ES-I3 (cell line): Measurements from ENCODE around the gene POLL.

Experiments
- H3K36me3 ChIP-seq: 2 replicates; pipeline ENCODE4 v1.6.1; 2013; ENCODE audit warnings: mild to moderate bottlenecking, low read length, control low read depth, moderate library complexity; ENCODE audit not compliant: insufficient read depth
- H3K4me1 ChIP-seq: 2 replicates; pipeline ENCODE4 v1.6.1; 2013; ENCODE audit warnings: mild to moderate bottlenecking, control low read depth, low read length; ENCODE audit not compliant: insufficient read depth
- H3K9ac ChIP-seq: 2 replicates; pipeline ENCODE4 v1.6.1; 2013; ENCODE audit warnings: low read depth, mild to moderate bottlenecking, low read length, moderate library complexity
- H3K9me3 ChIP-seq: 2 replicates; pipeline ENCODE4 v1.6.1; 2013; ENCODE audit warnings: mild to moderate bottlenecking, low read length, moderate library complexity; ENCODE audit not compliant: control insufficient read depth, insufficient read depth

The POLL gene

GRCh38 chr10:101573885-101574753 lies 13.9 kb downstream of the POLL start:
- Histone ChIP-seq H3K4me1 (0 out of 2 replicates have a peak, but pooled peaks cover 4% of the 10 kb centered on the region), H3K9ac (no peak overlapping the region), H3K36me3 (no peaks in the 10 kb centered on the region; the same call in 1 of the 2 replicates), H3K9me3 (no peaks in the 10 kb centered on the region)

- Histone ChIP-seq H3K36me3 (no peaks in the 10 kb centered on the region; the same call in 1 of the 2 replicates), H3K9ac (no peak overlapping the region), H3K9me3 (no peaks in the 10 kb centered on the region), H3K4me1 (0 out of 2 replicates have a peak, but pooled peaks cover 4% of the 10 kb centered on the region)
These were observed 15.3 kb downstream of the POLL start for GRCh38 chr10:101572785-101573184.

- no peaks in the 10 kb centered on the region; the same call in 1 of the 2 replicates for H3K36me3 ChIP-seq
- 0 out of 2 replicates have a peak, but pooled peaks cover 4% of the 10 kb centered on the region for H3K4me1 ChIP-seq
- no peak overlapping the region for H3K9ac ChIP-seq
These were observed 15.9 kb downstream of the POLL start for GRCh38 chr10:101572126-101572525.

GRCh38 chr10:101571271-101571925 lies 16.7 kb downstream of the POLL start:
- Histone ChIP-seq H3K4me1 (0 out of 2 replicates have a peak, but pooled peaks cover 4% of the 10 kb centered on the region), H3K9me3 (no peaks in the 10 kb centered on the region), H3K9ac (no peak overlapping the region), H3K36me3 (no peaks in the 10 kb centered on the region)

More at GRCh38 chr10:101572126-101572525, 15.9 kb downstream of the POLL start:
- H3K9me3 ChIP-seq, result no peaks in the 10 kb centered on the region

- Histone ChIP-seq H3K9me3 (no peaks in the 10 kb centered on the region), H3K4me1 (0 out of 2 replicates have a peak, but pooled peaks cover 4% of the 10 kb centered on the region), H3K36me3 (no peaks in the 10 kb centered on the region), H3K9ac (peak overlapping the region; percentile 66)
These were observed 17.4 kb downstream of the POLL start for GRCh38 chr10:101570428-101571270.

- H3K9ac ChIP-seq, result peak overlapping the region; percentile 69; the same call in 1 of the 2 replicates
- 0 out of 2 replicates have a peak, but pooled peaks cover 4% of the 10 kb centered on the region for H3K4me1 ChIP-seq
- H3K9me3 ChIP-seq, result no peaks in the 10 kb centered on the region
- no peaks in the 10 kb centered on the region for H3K36me3 ChIP-seq
These were observed 18.2 kb downstream of the POLL start for GRCh38 chr10:101569622-101570427.

- Histone ChIP-seq H3K36me3 (no peaks in the 10 kb centered on the region), H3K9ac (peak overlapping the region; percentile 69; the same call in 1 of the 2 replicates), H3K4me1 (no peaks in the 10 kb centered on the region), H3K9me3 (no peaks in the 10 kb centered on the region)
These were observed 18.8 kb downstream of the POLL start for GRCh38 chr10:101569323-101569621.

GRCh38 chr10:101568054-101568745 lies 19.9 kb downstream of the POLL start:
- Histone ChIP-seq H3K9me3 (no peaks in the 10 kb centered on the region), H3K36me3 (no peaks in the 10 kb centered on the region), H3K9ac (no peak overlapping the region), H3K4me1 (no peaks in the 10 kb centered on the region)

- Histone ChIP-seq H3K9ac (no peak overlapping the region), H3K9me3 (no peaks in the 10 kb centered on the region), H3K36me3 (no peaks in the 10 kb centered on the region), H3K4me1 (no peaks in the 10 kb centered on the region)
These were observed 20.7 kb downstream of the POLL start for GRCh38 chr10:101567165-101568006.

GRCh38 chr10:101566333-101567164 lies 21.5 kb downstream of the POLL start:
- no peak overlapping the region; the same call in 1 of the 2 replicates for H3K9ac ChIP-seq
- no peaks in the 10 kb centered on the region for H3K4me1 ChIP-seq
- no peaks in the 10 kb centered on the region for H3K36me3 ChIP-seq
- no peaks in the 10 kb centered on the region for H3K9me3 ChIP-seq

- Histone ChIP-seq H3K9ac (no peak overlapping the region), H3K9me3 (no peaks in the 10 kb centered on the region), H3K4me1 (no peaks in the 10 kb centered on the region), H3K36me3 (no peaks in the 10 kb centered on the region)
These were observed 22.1 kb downstream of the POLL start for GRCh38 chr10:101565936-101566332.

GRCh38 chr10:101565370-101565900 lies 22.6 kb downstream of the POLL start:
- Histone ChIP-seq H3K4me1 (no peaks in the 10 kb centered on the region), H3K9me3 (no peaks in the 10 kb centered on the region), H3K36me3 (no peaks in the 10 kb centered on the region), H3K9ac (no peak overlapping the region)
